ENCODE measurements around the gene IL11. TPM values are rescaled to one million over a fixed set of nuclear protein-coding genes. Genes with fewer than 3 reads are reported as not detected.
A peak's percentile ranks its signal among the peaks of the same experiment; 100 is the strongest.
"Not testable (repeated sequence)": the region's sequence is repeated elsewhere in the genome, so short reads cannot be mapped to it uniquely, and the experiment has no call there.

Gene IL11
- polyA plus RNA-seq, 3 donors: not detected

GRCh38 chr19:55336101-55336500 lies 34.2 kb downstream of the IL11 start:
- Histone ChIP-seq H3K4me3 (replicated peaks in 1 of 3; ENCODE audit: low read depth in 2 of 3, low read length in 3 of 3) (no peak overlapping the region), H3K79me2 (ENCODE audit: insufficient read depth, low read length) (peaks cover 12% of the 10 kb centered on the region), H2AFZ (ENCODE audit: insufficient read depth, low read depth, low read length, poor library complexity, severe bottlenecking) (no peak overlapping the region), H3K27me3 (ENCODE audit: control insufficient read depth in 2 of 2, insufficient read depth in 2 of 2, low read length in 2 of 2) (no peaks in the 10 kb centered on the region), H3K4me2 (replicated peaks; ENCODE audit: extremely low read depth, low read length, poor library complexity, severe bottlenecking) (no peak overlapping the region), H3K36me3 (replicated peaks in 1 of 2; ENCODE audit: control insufficient read depth in 1 of 2, insufficient read depth in 2 of 2, low read length in 2 of 2) (no peaks in the 10 kb centered on the region), H3K4me1 (ENCODE audit: control insufficient read depth in 1 of 2, insufficient read depth in 2 of 2, low read length in 2 of 2) (peaks cover 42 to 47% of the 10 kb centered on the region in 2 donors), H4K20me1 (ENCODE audit: insufficient read depth, low read length) (no peaks in the 10 kb centered on the region), H3K9ac (ENCODE audit: insufficient read depth, low read length, poor library complexity, severe bottlenecking) (no peak overlapping the region), H3K27ac (ENCODE audit: low read depth in 1 of 2, low read length in 2 of 2) (no peak overlapping the region), H3K9me3 (replicated peaks in 1 of 2; ENCODE audit: control insufficient read depth in 1 of 2, insufficient read depth in 1 of 2, low read length in 2 of 2) (no peaks in the 10 kb centered on the region)
- intact Hi-C loops (cut with micrococcal nuclease): loop anchor here (5.0 kb wide), 1 partner anchor 34 kb away; no protein-coding TSS in a partner anchor
- Mint-ChIP-seq H3K4me1 (peaks cover 44% of the 10 kb centered on the region), H3K27ac (no peak overlapping the region), H3K27me3 (ENCODE audit: low read depth in 3 of 3) (peaks cover 0 to 5% (median 2%) of the 10 kb centered on the region in 3 donors), H3K36me3 (no peaks in the 10 kb centered on the region), H3K4me3 (no peak overlapping the region), H3K9me3 (peaks cover 0 to 4% (median 0%) of the 10 kb centered on the region in 7 donors)
- TF ChIP-seq CTCF (IDR thresholded peaks at IDR 0.05): no peak
- no peak for DNase-seq
- no CpG with 5 or more reads among the region's 7 CpGs for WGBS (ENCODE audit: insufficient coverage)

GRCh38 chr19:55333870-55334269 lies 36.4 kb downstream of the IL11 start:
- Histone ChIP-seq H3K27ac (ENCODE audit: low read depth in 1 of 2, low read length in 2 of 2) (no peak overlapping the region), H3K36me3 (replicated peaks in 1 of 2; ENCODE audit: control insufficient read depth in 1 of 2, insufficient read depth in 2 of 2, low read length in 2 of 2) (no peaks in the 10 kb centered on the region), H3K4me1 (ENCODE audit: control insufficient read depth in 1 of 2, insufficient read depth in 2 of 2, low read length in 2 of 2) (peaks cover 42 to 54% of the 10 kb centered on the region in 2 donors), H3K9me3 (replicated peaks in 1 of 2; ENCODE audit: control insufficient read depth in 1 of 2, insufficient read depth in 1 of 2, low read length in 2 of 2) (no peaks in the 10 kb centered on the region), H3K4me3 (replicated peaks in 1 of 3; ENCODE audit: low read depth in 2 of 3, low read length in 3 of 3) (no peak overlapping the region), H3K4me2 (replicated peaks; ENCODE audit: extremely low read depth, low read length, poor library complexity, severe bottlenecking) (no peak overlapping the region), H3K9ac (ENCODE audit: insufficient read depth, low read length, poor library complexity, severe bottlenecking) (no peak overlapping the region), H2AFZ (ENCODE audit: insufficient read depth, low read depth, low read length, poor library complexity, severe bottlenecking) (no peak overlapping the region), H3K27me3 (ENCODE audit: control insufficient read depth in 2 of 2, insufficient read depth in 2 of 2, low read length in 2 of 2) (no peaks in the 10 kb centered on the region), H3K79me2 (ENCODE audit: insufficient read depth, low read length) (no peaks in the 10 kb centered on the region), H4K20me1 (ENCODE audit: insufficient read depth, low read length) (no peaks in the 10 kb centered on the region)
- no peak overlapping the region for H3K4me3 Mint-ChIP-seq
- peaks cover 1 to 3% (median 2%) of the 10 kb centered on the region in 3 donors for H3K27me3 Mint-ChIP-seq (ENCODE audit: low read depth in 3 of 3)
- DNase-seq: no peak
- intact Hi-C loops (cut with micrococcal nuclease): no loop called here
- no peaks in the 10 kb centered on the region for H3K36me3 Mint-ChIP-seq
- peaks cover 0 to 6% (median 0%) of the 10 kb centered on the region in 7 donors for H3K9me3 Mint-ChIP-seq
- 88% methylated on average over 7 of the region's 11 CpGs for WGBS (ENCODE audit: insufficient coverage)
- TF ChIP-seq CTCF (IDR thresholded peaks at IDR 0.05): no peak
- H3K4me1 Mint-ChIP-seq: peaks cover 49% of the 10 kb centered on the region
- no peak overlapping the region for H3K27ac Mint-ChIP-seq

GRCh38 chr19:55329791-55330190 lies 40.5 kb downstream of the IL11 start:
- H4K20me1 ChIP-seq (ENCODE audit: insufficient read depth, low read length); H3K27me3 Mint-ChIP-seq (ENCODE audit: low read depth in 3 of 3); H3K36me3 ChIP-seq (replicated peaks in 1 of 2; ENCODE audit: control insufficient read depth in 1 of 2, insufficient read depth in 2 of 2, low read length in 2 of 2); intact Hi-C loops (cut with micrococcal nuclease); H3K36me3 Mint-ChIP-seq; H3K27me3 ChIP-seq (ENCODE audit: control insufficient read depth in 2 of 2, insufficient read depth in 2 of 2, low read length in 2 of 2); H3K79me2 ChIP-seq (ENCODE audit: insufficient read depth, low read length); H3K4me3 ChIP-seq (replicated peaks in 1 of 3; ENCODE audit: low read depth in 2 of 3, low read length in 3 of 3); H3K4me3 Mint-ChIP-seq; H3K9me3 Mint-ChIP-seq; H3K4me2 ChIP-seq (replicated peaks; ENCODE audit: extremely low read depth, low read length, poor library complexity, severe bottlenecking); H3K27ac ChIP-seq (ENCODE audit: low read depth in 1 of 2, low read length in 2 of 2); H2AFZ ChIP-seq (ENCODE audit: insufficient read depth, low read depth, low read length, poor library complexity, severe bottlenecking); H3K9me3 ChIP-seq (replicated peaks in 1 of 2; ENCODE audit: control insufficient read depth in 1 of 2, insufficient read depth in 1 of 2, low read length in 2 of 2); H3K9ac ChIP-seq (ENCODE audit: insufficient read depth, low read length, poor library complexity, severe bottlenecking): not testable (repeated sequence)
- H3K4me1 Mint-ChIP-seq: peaks cover 66% of the 10 kb centered on the region
- H3K27ac Mint-ChIP-seq: peak overlapping the region in 6 of 7 donors; percentile 25 to 85 (median 64)
- peak in 1 of 3 donors; percentile 26 for DNase-seq
- H3K4me1 ChIP-seq (ENCODE audit: control insufficient read depth in 1 of 2, insufficient read depth in 2 of 2, low read length in 2 of 2): peaks cover 62 to 73% of the 10 kb centered on the region in 2 donors
- WGBS (ENCODE audit: insufficient coverage): 56% methylated on average over 1 of the region's 6 CpGs
